Naive thymus-derived CD4-positive, alpha-beta T cell (primary cell): ENCODE results near the gene MDN1. TPM values are rescaled to one million over a fixed set of nuclear protein-coding genes. Genes with fewer than 3 reads are reported as not detected.

Experiments used
- ATAC-seq: fragments of 150-1000 bp; cut with Tn5 transposase; 2 replicates; pipeline ENCODE4 v1.10.0; 2021; ENCODE audit warnings: mild to moderate bottlenecking, moderate library complexity
- CTCF ChIA-PET: fragments of 350-600 bp; sonication (Branson Sonifier 250); formaldehyde crosslinking; loops from one replicate; lab custom pipeline; 2021; ENCODE audit warnings: antibody characterized with exemption; lab: Charles Lee
- POLR2A ChIA-PET: fragments of 350-600 bp; sonication (Branson Sonifier 250); formaldehyde crosslinking; loops from one replicate; lab custom pipeline; 2021; ENCODE audit warnings: antibody characterized with exemption, inconsistent platforms; lab: Charles Lee
- DNase-seq, 9 donors: peaks; one replicate each; pipeline versions ENCODE4 v3.0.0 to v3.0.0-alpha.2; 2020 to 2022; ENCODE audit warnings: mixed read lengths in 1 of 9
- H3K27ac ChIP-seq: one replicate; pipeline ENCODE4 v1.7.0; 2013; ENCODE audit warnings: mild to moderate bottlenecking, low read depth, low read length, moderate library complexity
- H3K27me3 ChIP-seq, 2 donors: one replicate each; pipeline ENCODE4 v1.7.0; 2013; ENCODE audit warnings: low read length in 2 of 2, mild to moderate bottlenecking in 2 of 2, moderate library complexity in 2 of 2; ENCODE audit not compliant: control insufficient read depth in 2 of 2, insufficient read depth in 2 of 2
- H3K36me3 ChIP-seq, 3 experiments: 1 replicate in 2 of 3; 2 replicates in 1 of 3; pipeline ENCODE4 v1.7.0; 2013; ENCODE audit warnings: low read length in 3 of 3, mild to moderate bottlenecking in 3 of 3, moderate library complexity in 1 of 3; ENCODE audit not compliant: insufficient read depth in 3 of 3, control insufficient read depth in 2 of 3
- H3K4me1 ChIP-seq, 2 donors: one replicate each; pipeline ENCODE4 v1.7.0; 2013; ENCODE audit warnings: low read length in 2 of 2, mild to moderate bottlenecking in 2 of 2, moderate library complexity in 1 of 2; ENCODE audit not compliant: control insufficient read depth in 2 of 2, insufficient read depth in 2 of 2
- H3K4me3 ChIP-seq: 2 replicates; pipeline ENCODE4 v1.7.0; 2013; ENCODE audit warnings: mild to moderate bottlenecking, low read length
- H3K9me3 ChIP-seq, 3 experiments: 1 replicate in 2 of 3; 2 replicates in 1 of 3; pipeline ENCODE4 v1.7.0; 2013; ENCODE audit warnings: low read length in 3 of 3; ENCODE audit not compliant: control insufficient read depth in 2 of 3
- H3K27ac Mint-ChIP-seq, 9 donors: one replicate each; pipeline ENCODE4 v1.8.0; 2020 to 2022; ENCODE audit warnings: mixed read lengths in 9 of 9, mild to moderate bottlenecking in 8 of 9, moderate library complexity in 5 of 9, inconsistent platforms in 2 of 9
- H3K27me3 Mint-ChIP-seq, 5 donors: one replicate each; pipeline ENCODE4 v1.8.0; 2021 to 2022; ENCODE audit warnings: mixed read lengths in 5 of 5, mild to moderate bottlenecking in 1 of 5
- H3K36me3 Mint-ChIP-seq, 5 donors: one replicate each; pipeline ENCODE4 v1.8.0; 2020 to 2022; ENCODE audit warnings: mixed read lengths in 5 of 5, mild to moderate bottlenecking in 3 of 5, inconsistent platforms in 1 of 5
- H3K4me1 Mint-ChIP-seq, 7 donors: one replicate each; pipeline ENCODE4 v1.8.0; 2020 to 2022; ENCODE audit warnings: mixed read lengths in 7 of 7, mild to moderate bottlenecking in 3 of 7, inconsistent platforms in 1 of 7
- H3K4me3 Mint-ChIP-seq, 10 donors: one replicate each; pipeline ENCODE4 v1.8.0; 2020 to 2022; ENCODE audit warnings: mild to moderate bottlenecking in 10 of 10, mixed read lengths in 10 of 10, moderate library complexity in 6 of 10, inconsistent platforms in 2 of 10
- H3K9me3 Mint-ChIP-seq, 11 donors: one replicate each; pipeline ENCODE4 v1.8.0; 2020 to 2022; ENCODE audit warnings: mixed read lengths in 11 of 11, mild to moderate bottlenecking in 4 of 11, inconsistent platforms in 1 of 11, moderate library complexity in 1 of 11
- intact Hi-C, 2 donors: fragments of 100-400 bp; cut with micrococcal nuclease; formaldehyde crosslinking; loops; one replicate each; pipeline ENCODE4 v1.15.1; 2023
- polyA plus RNA-seq, 2 donors: library from polyadenylated mRNA; unstranded; fragments of 300-500 nt; fragmentation: Illumina TruSeq; gene quantifications; one replicate each; pipeline ENCODE4 v1.2.3, GENCODE V29; 2021
- total RNA-seq, 6 experiments: library from RNA in 5 of 6; stranded (reverse) in 5 of 6; gene quantifications; 1 replicate in 5 of 6; 2 replicates in 1 of 6; pipeline ENCODE4 v1.2.3 and lab custom pipeline; 2021 to 2026

MDN1 gene
- total and polyA plus RNA-seq, 7 experiments from 2014 or later, result 8.2 to 66.1 (median 62.7) TPM

DNA sequence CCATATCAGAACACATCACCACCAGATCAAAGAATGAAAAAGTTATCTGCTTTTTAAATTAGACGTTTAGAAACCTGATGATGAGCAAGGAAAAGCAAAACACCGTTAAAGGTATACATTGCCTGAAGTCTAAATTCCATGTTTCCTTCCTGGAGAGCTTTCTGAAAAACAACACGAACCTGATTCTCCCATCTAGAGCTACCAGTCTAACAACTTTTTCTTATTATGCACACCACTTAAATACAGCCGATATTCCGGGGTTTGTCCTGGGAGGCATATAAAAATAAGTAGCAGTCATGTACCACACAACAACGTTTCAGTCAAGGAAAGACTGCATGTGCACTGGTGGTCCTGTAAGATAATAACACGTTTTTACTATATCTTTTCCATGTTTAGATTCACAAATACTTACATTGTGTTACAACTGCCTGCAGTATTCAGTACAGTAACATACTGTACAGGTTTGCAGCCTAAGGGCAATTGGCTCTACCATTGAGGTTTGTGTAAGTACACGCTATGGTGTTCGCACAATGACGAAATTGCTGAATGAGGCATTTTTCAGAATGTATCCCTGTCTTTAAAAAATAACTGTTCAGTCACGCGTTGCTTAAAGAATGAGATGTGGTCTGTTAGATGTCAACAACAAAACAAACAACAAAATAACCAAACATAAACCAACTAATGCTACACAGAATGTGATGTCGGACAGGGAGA, 162.0 kb downstream of the MDN1 start:
- Mint-ChIP-seq H3K4me3 (no peak overlapping the region), H3K36me3 (peaks cover 23 to 58% (median 37%) of the 10 kb centered on the region in 5 donors), H3K4me1 (peaks cover 0 to 5% (median 0%) of the 10 kb centered on the region in 7 donors), H3K27me3 (no peaks in the 10 kb centered on the region), H3K27ac (no peak overlapping the region), H3K9me3 (no peaks in the 10 kb centered on the region)
- peaks cover 17 to 87% (median 30%) of the 10 kb centered on the region in 3 experiments for H3K36me3 ChIP-seq
- no peak for DNase-seq
- CTCF ChIA-PET, result no interaction called here
- no peaks in the 10 kb centered on the region for H3K9me3 ChIP-seq
- POLR2A ChIA-PET, result no interaction called here
- no peak overlapping the region for H3K4me3 ChIP-seq
- H3K4me1 ChIP-seq, result no peaks in the 10 kb centered on the region
- H3K27me3 ChIP-seq, result no peaks in the 10 kb centered on the region
- intact Hi-C loops, result no loop called here
- H3K27ac ChIP-seq, result no peak overlapping the region
- ATAC-seq, result no peak

GRCh38 chr6:89655122-89655521, 164.5 kb downstream of the MDN1 start:
- H3K27me3 ChIP-seq, result no peaks in the 10 kb centered on the region
- H3K4me3 Mint-ChIP-seq, result no peak overlapping the region
- ChIA-PET POLR2A (no interaction called here), CTCF (interaction anchor here (0.6 kb wide), 1 partner anchor 53 kb away, joined by 3 read pairs; no protein-coding TSS in a partner anchor)
- no peak for DNase-seq
- H3K9me3 Mint-ChIP-seq, result no peaks in the 10 kb centered on the region
- no peak overlapping the region for H3K27ac ChIP-seq
- intact Hi-C loops, result no loop called here
- H3K36me3 Mint-ChIP-seq, result peaks cover 20 to 46% (median 28%) of the 10 kb centered on the region in 5 donors
- H3K27me3 Mint-ChIP-seq, result no peaks in the 10 kb centered on the region
- no peaks in the 10 kb centered on the region for H3K4me1 ChIP-seq
- H3K9me3 ChIP-seq, result no peaks in the 10 kb centered on the region
- peaks cover 13 to 85% (median 17%) of the 10 kb centered on the region in 3 experiments for H3K36me3 ChIP-seq
- no peak for ATAC-seq
- H3K4me1 Mint-ChIP-seq, result no peaks in the 10 kb centered on the region
- no peak overlapping the region for H3K4me3 ChIP-seq
- no peak overlapping the region for H3K27ac Mint-ChIP-seq

DNA sequence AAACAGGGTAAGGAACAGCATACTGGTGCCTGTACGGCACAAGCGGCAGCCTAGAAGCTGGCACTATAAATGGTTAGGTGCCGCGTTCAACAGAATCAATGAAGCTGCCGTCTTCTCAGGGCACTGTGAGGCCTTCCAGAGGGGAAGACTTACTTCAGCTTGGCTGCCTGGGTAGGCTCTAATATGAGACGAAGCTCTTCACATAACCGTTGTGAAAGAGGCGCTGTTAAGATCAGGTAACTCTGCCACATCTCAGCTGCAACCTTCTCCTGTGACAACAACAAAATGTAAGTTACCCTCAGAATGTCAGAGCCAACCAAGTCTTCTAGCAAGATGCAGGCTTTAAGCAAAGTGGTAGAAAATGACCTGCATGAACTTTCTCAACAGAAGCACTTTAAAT, 169.0 kb downstream of the MDN1 start:
- ChIA-PET CTCF (interaction anchor here (0.6 to 0.7 kb wide), 2 partner anchors 15 to 232 kb away, joined by 3 read pairs; no protein-coding TSS in a partner anchor), POLR2A (interaction anchor here (0.7 kb wide), 1 partner anchor 13 kb away, joined by 3 read pairs; no protein-coding TSS in a partner anchor)
- H3K36me3 ChIP-seq, result peaks cover 0 to 84% (median 27%) of the 10 kb centered on the region in 3 experiments
- H3K36me3 Mint-ChIP-seq, result peaks cover 15 to 57% (median 22%) of the 10 kb centered on the region in 5 donors
- intact Hi-C loops, result no loop called here
- H3K27ac Mint-ChIP-seq, result no peak overlapping the region
- no peaks in the 10 kb centered on the region for H3K4me1 Mint-ChIP-seq
- H3K9me3 ChIP-seq, result no peaks in the 10 kb centered on the region
- ATAC-seq (no peak), DNase-seq (no peak)
- H3K27ac ChIP-seq, result no peak overlapping the region
- H3K27me3 ChIP-seq, result no peaks in the 10 kb centered on the region
- no peaks in the 10 kb centered on the region for H3K4me1 ChIP-seq
- no peaks in the 10 kb centered on the region for H3K27me3 Mint-ChIP-seq
- H3K4me3 ChIP-seq, result no peak overlapping the region
- H3K4me3 Mint-ChIP-seq, result no peak overlapping the region
- H3K9me3 Mint-ChIP-seq, result no peaks in the 10 kb centered on the region

- POLR2A ChIA-PET, result no interaction called here
- peaks cover 0 to 81% (median 32%) of the 10 kb centered on the region in 3 experiments for H3K36me3 ChIP-seq
- no peaks in the 10 kb centered on the region for H3K9me3 Mint-ChIP-seq
- ATAC-seq, result no peak
- no peaks in the 10 kb centered on the region for H3K4me1 ChIP-seq
- no peak overlapping the region for H3K27ac Mint-ChIP-seq
- H3K9me3 ChIP-seq, result no peaks in the 10 kb centered on the region
- no peak for DNase-seq
- no peak overlapping the region for H3K27ac ChIP-seq
- H3K4me3 Mint-ChIP-seq, result no peak overlapping the region
- CTCF ChIA-PET, result no interaction called here
- no peaks in the 10 kb centered on the region for H3K27me3 Mint-ChIP-seq
- no peaks in the 10 kb centered on the region for H3K4me1 Mint-ChIP-seq
- H3K27me3 ChIP-seq, result no peaks in the 10 kb centered on the region
- intact Hi-C loops, result no loop called here
- no peak overlapping the region for H3K4me3 ChIP-seq
- H3K36me3 Mint-ChIP-seq, result peaks cover 15 to 60% (median 24%) of the 10 kb centered on the region in 5 donors
Observed at GRCh38 chr6:89649682-89650081, 169.9 kb downstream of the MDN1 start.

- Mint-ChIP-seq H3K36me3 (peaks cover 10 to 41% (median 16%) of the 10 kb centered on the region in 5 donors), H3K27ac (peak overlapping the region in 1 of 9 donors; percentile 34)
- H3K36me3 ChIP-seq, result peaks cover 0 to 61% (median 29%) of the 10 kb centered on the region in 3 experiments
Observed at GRCh38 chr6:89644864-89645263, 174.7 kb downstream of the MDN1 start.

GRCh38 chr6:89643406-89643805, 176.2 kb downstream of the MDN1 start:
- POLR2A ChIA-PET, result interaction anchor here (0.5 kb wide), 1 partner anchor 904 kb away, joined by 3 read pairs; no protein-coding TSS in a partner anchor
- no peak overlapping the region for H3K4me3 ChIP-seq
- Mint-ChIP-seq H3K27me3 (peaks cover 0 to 1% (median 0%) of the 10 kb centered on the region in 5 donors), H3K4me3 (no peak overlapping the region), H3K9me3 (no peaks in the 10 kb centered on the region), H3K27ac (no peak overlapping the region), H3K4me1 (peaks cover 3 to 15% (median 12%) of the 10 kb centered on the region in 7 donors), H3K36me3 (peaks cover 10 to 38% (median 16%) of the 10 kb centered on the region in 5 donors)
- CTCF ChIA-PET, result interaction anchor here (0.6 kb wide), 1 partner anchor 35 kb away, joined by 8 read pairs; no protein-coding TSS in a partner anchor
- H3K4me1 ChIP-seq, result peaks cover 0 to 9% of the 10 kb centered on the region in 2 donors
- no peak for DNase-seq
- H3K27ac ChIP-seq, result no peak overlapping the region
- peaks cover 0 to 56% (median 22%) of the 10 kb centered on the region in 3 experiments for H3K36me3 ChIP-seq
- ATAC-seq, result no peak
- intact Hi-C loops, result no loop called here
- H3K27me3 ChIP-seq, result no peaks in the 10 kb centered on the region
- no peaks in the 10 kb centered on the region for H3K9me3 ChIP-seq

More at GRCh38 chr6:89644864-89645263, 174.7 kb downstream of the MDN1 start:
- Histone ChIP-seq H3K27me3 (no peaks in the 10 kb centered on the region), H3K9me3 (no peaks in the 10 kb centered on the region), H3K27ac (no peak overlapping the region), H3K4me1 (no peaks in the 10 kb centered on the region), H3K4me3 (no peak overlapping the region)
- ChIA-PET POLR2A (no interaction called here), CTCF (no interaction called here)
- intact Hi-C loops, result no loop called here
- H3K27me3 Mint-ChIP-seq, result no peaks in the 10 kb centered on the region
- no peaks in the 10 kb centered on the region for H3K9me3 Mint-ChIP-seq
- DNase-seq, result no peak
- no peak overlapping the region for H3K4me3 Mint-ChIP-seq
- H3K4me1 Mint-ChIP-seq, result peaks cover 0 to 4% (median 0%) of the 10 kb centered on the region in 7 donors
- ATAC-seq, result no peak
